Lung (tissue), 12 donors: ENCODE results near the gene SGCA. TPM values are rescaled to one million over a fixed set of nuclear protein-coding genes. Genes with fewer than 3 reads are reported as not detected.

ENCODE experiments used
- ATAC-seq: fragments of 200-7000 bp; cut with Tn5 transposase; one replicate; pipeline ENCODE4 v1.9.1; 2020; ENCODE audit warnings: moderate number of reproducible peaks; ENCODE audit not compliant: insufficient read depth, low FRiP score
- DNase-seq, 3 donors: peaks; one replicate each; pipeline ENCODE4 v3.0.0-alpha.2; 2013 to 2017
- H3K27ac ChIP-seq, 2 donors: one replicate each; pipeline ENCODE4 v1.5.1; 2013; ENCODE audit warnings: mild to moderate bottlenecking in 2 of 2, moderate library complexity in 2 of 2, control low read depth in 1 of 2, inconsistent platforms in 1 of 2, low read depth in 1 of 2, low read length in 1 of 2
- H3K27me3 ChIP-seq, 3 donors: one replicate each; pipeline ENCODE4 v1.5.1; 2013; ENCODE audit warnings: low read length in 2 of 3; ENCODE audit not compliant: control insufficient read depth in 3 of 3, insufficient read depth in 3 of 3
- H3K36me3 ChIP-seq, 4 donors: one replicate each; pipeline ENCODE4 v1.5.1; 2013; ENCODE audit warnings: low read length in 4 of 4, mild to moderate bottlenecking in 1 of 4, moderate library complexity in 1 of 4; ENCODE audit not compliant: control insufficient read depth in 4 of 4, insufficient read depth in 4 of 4
- H3K4me1 ChIP-seq, 5 donors: one replicate each; pipeline ENCODE4 v1.5.1; 2013; ENCODE audit warnings: low read length in 5 of 5, mild to moderate bottlenecking in 2 of 5, moderate library complexity in 1 of 5; ENCODE audit not compliant: control insufficient read depth in 5 of 5, insufficient read depth in 5 of 5
- H3K4me3 ChIP-seq: one replicate; pipeline ENCODE4 v1.5.1; 2013; ENCODE audit warnings: mild to moderate bottlenecking, control low read depth, moderate library complexity
- H3K9ac ChIP-seq, 2 donors: one replicate each; pipeline ENCODE4 v1.5.1; 2013; ENCODE audit warnings: low read length in 2 of 2, control low read depth in 1 of 2; ENCODE audit not compliant: insufficient read depth in 1 of 2
- H3K9me3 ChIP-seq, 4 donors: one replicate each; pipeline ENCODE4 v1.5.1; 2013; ENCODE audit warnings: low read length in 3 of 4, mild to moderate bottlenecking in 1 of 4, moderate library complexity in 1 of 4; ENCODE audit not compliant: control insufficient read depth in 4 of 4, insufficient read depth in 3 of 4
- CTCF ChIP-seq: IDR thresholded peaks from 2 replicates; pipeline ENCODE4 v1.5.1; 2012; ENCODE audit warnings: mild to moderate bottlenecking; ENCODE audit errors: control extremely low read depth, extremely low read depth
- WGBS, 2 donors: extraction: QIAGEN DNeasy Blood & Tissue Kit; methylation state at CpG; one replicate each; pipeline ENCODE4 v1.1.7; 2013; 5-methylcytosine and 5-hydroxymethylcytosine counted together
- polyA plus RNA-seq, 2 donors: library from polyadenylated mRNA; stranded (reverse); fragments of 200-250 nt; gene quantifications; one replicate each; pipeline ENCODE4 v1.2.1, GENCODE V29; 2013
- total RNA-seq, 2 donors: library from RNA; depleted of rRNA in 1 of 2; stranded (reverse); fragments of >200 nt in 1 of 2; gene quantifications; one replicate each; pipeline ENCODE4 v1.2.1, GENCODE V29; 2014 to 2021
- donor health status: control.
- donor health status: control.
- donor health status: Bipolar disorder and iron deficiency.
- donor health status: healthy.
- donor health status: DM: yes; HTN: yes; CAD: no.

Gene SGCA
- total and polyA plus RNA-seq, 4 donors = 5.0 to 19.4 (median 14.0) TPM

DNA sequence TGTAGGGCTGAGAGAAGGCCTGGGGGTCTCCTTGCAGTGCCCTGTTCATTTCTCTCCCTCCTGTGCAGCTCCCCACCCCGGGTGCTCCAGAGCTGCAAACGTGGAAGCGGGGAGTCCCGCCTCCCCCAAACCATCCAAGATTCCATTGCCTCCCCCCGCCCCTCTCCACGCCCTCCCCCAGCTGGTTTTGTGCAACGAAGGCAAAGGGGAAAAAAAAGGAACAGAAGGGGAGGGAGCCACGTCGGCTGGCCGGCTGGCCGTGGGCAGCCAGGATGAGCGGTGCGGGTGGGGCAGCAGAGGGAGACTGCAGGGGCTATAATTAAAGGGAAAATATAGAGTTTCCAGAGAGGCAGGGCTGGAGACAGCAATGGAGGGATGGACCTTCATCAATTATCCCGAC is 37.3 kb downstream of the SGCA start:
- WGBS, 2 donors = 61 to 64% methylated on average over 14 of the region's 14 CpGs
- Histone ChIP-seq H3K36me3 (peaks cover 0 to 12% (median 5%) of the 10 kb centered on the region in 4 donors), H3K4me1 (peaks cover 0 to 74% (median 35%) of the 10 kb centered on the region in 5 donors), H3K27ac (no peak overlapping the region), H3K9me3 (no peaks in the 10 kb centered on the region), H3K4me3 (no peak overlapping the region), H3K9ac (peak overlapping the region in 1 of 2 donors; percentile 34), H3K27me3 (peaks cover 0 to 6% (median 0%) of the 10 kb centered on the region in 3 donors)
- DNase-seq = peak in 2 of 3 donors; percentile 43 to 71
- no peak for TF ChIP-seq CTCF
- no peak for ATAC-seq

DNA sequence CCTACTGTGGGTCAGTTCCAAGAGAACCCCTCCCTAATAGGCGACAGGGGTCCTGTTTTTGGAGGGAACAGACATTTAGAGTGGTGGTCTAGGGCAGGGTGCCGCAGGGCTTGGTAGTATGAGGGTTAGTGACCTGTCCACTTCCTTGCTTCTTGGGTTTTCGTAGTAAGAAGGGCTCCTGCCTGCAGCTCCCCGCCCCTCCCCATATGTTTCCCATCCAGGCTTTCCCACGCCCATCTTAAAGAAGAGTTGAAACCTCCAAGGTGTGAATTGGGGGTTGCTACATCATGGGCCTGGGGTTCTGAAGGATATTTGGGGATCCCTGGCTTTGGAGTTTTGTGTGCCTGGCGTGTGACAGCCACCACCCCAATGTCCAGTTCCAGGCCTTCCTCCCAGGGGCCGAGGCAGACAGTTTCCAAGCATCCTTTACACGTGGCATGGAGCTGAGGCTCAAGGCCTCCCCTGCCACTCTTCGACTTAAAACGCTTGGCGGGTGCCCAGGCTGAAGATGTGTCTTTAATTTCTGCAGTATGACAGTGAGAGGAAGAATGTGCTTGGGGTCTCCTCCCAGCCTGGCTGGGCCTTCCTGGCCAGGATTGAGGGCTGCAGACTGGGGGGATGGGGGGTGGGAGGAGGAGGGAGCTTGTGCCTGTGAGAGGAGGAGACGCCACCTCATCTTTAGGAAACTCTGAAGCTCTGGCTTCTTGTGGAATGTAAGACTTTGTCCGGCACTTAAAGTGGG is 38.0 kb downstream of the SGCA start:
- no peak for TF ChIP-seq CTCF
- H3K27ac ChIP-seq = no peak overlapping the region
- WGBS, 2 donors = 79 to 88% methylated on average over 13 of the region's 13 CpGs
- H3K36me3 ChIP-seq = peaks cover 0 to 6% (median 2%) of the 10 kb centered on the region in 4 donors
- H3K27me3 ChIP-seq = peaks cover 0 to 6% (median 0%) of the 10 kb centered on the region in 3 donors
- peaks cover 0 to 74% (median 34%) of the 10 kb centered on the region in 5 donors for H3K4me1 ChIP-seq
- peak overlapping the region in 1 of 2 donors; percentile 34 for H3K9ac ChIP-seq
- no peak overlapping the region for H3K4me3 ChIP-seq
- no peak for ATAC-seq
- no peaks in the 10 kb centered on the region for H3K9me3 ChIP-seq
- DNase-seq = peak; percentile 86 to 94 (median 88)

GRCh38 chr17:50204431-50204830 is 38.6 kb downstream of the SGCA start:
- peaks cover 0 to 75% (median 38%) of the 10 kb centered on the region in 5 donors for H3K4me1 ChIP-seq
- no peaks in the 10 kb centered on the region for H3K9me3 ChIP-seq
- no peak for DNase-seq
- no peak for ATAC-seq
- no peak for TF ChIP-seq CTCF
- WGBS, 2 donors = 88 to 94% methylated on average over 3 of the region's 3 CpGs
- no peak overlapping the region for H3K4me3 ChIP-seq
- peaks cover 0 to 6% (median 0%) of the 10 kb centered on the region in 3 donors for H3K27me3 ChIP-seq
- H3K36me3 ChIP-seq = peaks cover 0 to 6% (median 1%) of the 10 kb centered on the region in 4 donors
- H3K9ac ChIP-seq = no peak overlapping the region
- no peak overlapping the region for H3K27ac ChIP-seq
